Thoracic aorta (tissue), 2 donors: ENCODE measurements around the gene ANXA1. TPM values are rescaled to one million over a fixed set of nuclear protein-coding genes. Genes with fewer than 3 reads are reported as not detected.
A peak's percentile ranks its signal among the peaks of the same experiment; 100 is the strongest.

Experiments used
- ATAC-seq: fragments of 150-250 bp; one replicate; pipeline ENCODE4 v1.8.0; 2017; ENCODE audit warnings: low read depth; ENCODE audit not compliant: insufficient number of reproducible peaks, low FRiP score
- DNase-seq: peaks from one replicate; pipeline ENCODE4 v3.0.0-alpha.2; 2020; ENCODE audit warnings: low spot score
- H3K27ac ChIP-seq, 2 donors: fragments of 200-600 bp; sonication (generic); 1 replicate in 1 of 2; 2 replicates in 1 of 2; pipeline ENCODE4 v1.5.1; 2016; ENCODE audit warnings: mild to moderate bottlenecking in 2 of 2, moderate library complexity in 2 of 2
- H3K27me3 ChIP-seq: fragments of 200-600 bp; sonication (generic); replicated peaks from 2 replicates; pipeline ENCODE4 v1.6.0; 2016; ENCODE audit warnings: mild to moderate bottlenecking; ENCODE audit not compliant: insufficient read depth
- H3K36me3 ChIP-seq: fragments of 200-600 bp; sonication (generic); one replicate; pipeline ENCODE4 v1.5.1; 2016
- H3K4me1 ChIP-seq, 2 donors: fragments of 200-600 bp; sonication (generic); 1 replicate in 1 of 2; 2 replicates in 1 of 2; pipeline versions ENCODE4 v1.5.1 to v1.6.0; 2016; ENCODE audit warnings: low read depth in 2 of 2, mild to moderate bottlenecking in 1 of 2; ENCODE audit not compliant: control insufficient read depth in 1 of 2
- H3K4me3 ChIP-seq: fragments of 200-600 bp; sonication (generic); 2 replicates; pipeline ENCODE4 v1.5.1; 2016; ENCODE audit warnings: mild to moderate bottlenecking
- H3K9me3 ChIP-seq: fragments of 200-600 bp; sonication (generic); 2 replicates; pipeline ENCODE4 v1.5.1; 2016
- CTCF ChIP-seq: fragments of 200-600 bp; sonication (generic); IDR thresholded peaks from one replicate; pipeline ENCODE4 v1.5.1; 2019; ENCODE audit warnings: antibody characterized with exemption
- total RNA-seq, 2 donors: library from RNA; depleted of rRNA; stranded (reverse); fragments of >200 nt; gene quantifications; one replicate each; pipeline versions ENCODE4 v1.1.0 to v1.2.3, GENCODE V29; 2016

Gene ANXA1
- total RNA-seq, 2 donors from 2014 or later = 485 to 668 TPM

- H3K27me3 ChIP-seq = no peaks in the 10 kb centered on the region
- no peak for ATAC-seq
- H3K4me3 ChIP-seq = no peak overlapping the region
- peaks cover 16 to 17% of the 10 kb centered on the region in 2 donors for H3K4me1 ChIP-seq
- no peaks in the 10 kb centered on the region for H3K9me3 ChIP-seq
- no peaks in the 10 kb centered on the region for H3K36me3 ChIP-seq
- H3K27ac ChIP-seq = no peak overlapping the region
- TF ChIP-seq CTCF = no peak
- no peak for DNase-seq
Observed at GRCh38 chr9:73138516-73138915, 13.1 kb upstream of the ANXA1 start.

- TF ChIP-seq CTCF = no peak
- peaks cover 25 to 31% of the 10 kb centered on the region in 2 donors for H3K4me1 ChIP-seq
- no peak for DNase-seq
- H3K36me3 ChIP-seq = no peaks in the 10 kb centered on the region
- no peak for ATAC-seq
- H3K27ac ChIP-seq = peak overlapping the region; percentile 25 to 55
- H3K27me3 ChIP-seq = no peaks in the 10 kb centered on the region
- no peaks in the 10 kb centered on the region for H3K9me3 ChIP-seq
- H3K4me3 ChIP-seq = no peak overlapping the region
Observed at GRCh38 chr9:73141282-73141681, 10.4 kb upstream of the ANXA1 start.

- no peak for TF ChIP-seq CTCF
- Histone ChIP-seq H3K4me3 (no peak overlapping the region), H3K27me3 (no peaks in the 10 kb centered on the region), H3K27ac (peak overlapping the region in 1 of 2 donors; percentile 0), H3K36me3 (no peaks in the 10 kb centered on the region), H3K9me3 (no peaks in the 10 kb centered on the region), H3K4me1 (peaks cover 33 to 41% of the 10 kb centered on the region in 2 donors)
- DNase-seq = no peak
- ATAC-seq = peak; percentile 78
Observed at GRCh38 chr9:73143711-73144328, 7.8 kb upstream of the ANXA1 start.

- no peak overlapping the region for H3K27ac ChIP-seq
- TF ChIP-seq CTCF = no peak
- no peaks in the 10 kb centered on the region for H3K27me3 ChIP-seq
- H3K9me3 ChIP-seq = no peaks in the 10 kb centered on the region
- H3K4me1 ChIP-seq = peaks cover 53 to 61% of the 10 kb centered on the region in 2 donors
- DNase-seq = no peak
- no peak for ATAC-seq
- no peaks in the 10 kb centered on the region for H3K36me3 ChIP-seq
- no peak overlapping the region for H3K4me3 ChIP-seq
Observed at GRCh38 chr9:73146111-73146815, 5.4 kb upstream of the ANXA1 start.

GRCh38 chr9:73148447-73148937 is 3.2 kb upstream of the ANXA1 start:
- no peaks in the 10 kb centered on the region for H3K27me3 ChIP-seq
- no peak for DNase-seq
- TF ChIP-seq CTCF = no peak
- peaks cover 43 to 50% of the 10 kb centered on the region in 2 donors for H3K4me1 ChIP-seq
- ATAC-seq = no peak
- no peaks in the 10 kb centered on the region for H3K9me3 ChIP-seq
- H3K36me3 ChIP-seq = no peaks in the 10 kb centered on the region
- H3K4me3 ChIP-seq = no peak overlapping the region
- peak overlapping the region; percentile 27 to 88 for H3K27ac ChIP-seq
